Measurements from ENCODE around the gene PPHLN1. TPM values are rescaled to one million over a fixed set of nuclear protein-coding genes. Genes with fewer than 3 reads are reported as not detected.

Gene PPHLN1, protein sequence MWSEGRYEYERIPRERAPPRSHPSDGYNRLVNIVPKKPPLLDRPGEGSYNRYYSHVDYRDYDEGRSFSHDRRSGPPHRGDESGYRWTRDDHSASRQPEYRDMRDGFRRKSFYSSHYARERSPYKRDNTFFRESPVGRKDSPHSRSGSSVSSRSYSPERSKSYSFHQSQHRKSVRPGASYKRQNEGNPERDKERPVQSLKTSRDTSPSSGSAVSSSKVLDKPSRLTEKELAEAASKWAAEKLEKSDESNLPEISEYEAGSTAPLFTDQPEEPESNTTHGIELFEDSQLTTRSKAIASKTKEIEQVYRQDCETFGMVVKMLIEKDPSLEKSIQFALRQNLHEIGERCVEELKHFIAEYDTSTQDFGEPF
- 62.1 and 63.5 TPM in 2 replicates for total RNA-seq

DNA sequence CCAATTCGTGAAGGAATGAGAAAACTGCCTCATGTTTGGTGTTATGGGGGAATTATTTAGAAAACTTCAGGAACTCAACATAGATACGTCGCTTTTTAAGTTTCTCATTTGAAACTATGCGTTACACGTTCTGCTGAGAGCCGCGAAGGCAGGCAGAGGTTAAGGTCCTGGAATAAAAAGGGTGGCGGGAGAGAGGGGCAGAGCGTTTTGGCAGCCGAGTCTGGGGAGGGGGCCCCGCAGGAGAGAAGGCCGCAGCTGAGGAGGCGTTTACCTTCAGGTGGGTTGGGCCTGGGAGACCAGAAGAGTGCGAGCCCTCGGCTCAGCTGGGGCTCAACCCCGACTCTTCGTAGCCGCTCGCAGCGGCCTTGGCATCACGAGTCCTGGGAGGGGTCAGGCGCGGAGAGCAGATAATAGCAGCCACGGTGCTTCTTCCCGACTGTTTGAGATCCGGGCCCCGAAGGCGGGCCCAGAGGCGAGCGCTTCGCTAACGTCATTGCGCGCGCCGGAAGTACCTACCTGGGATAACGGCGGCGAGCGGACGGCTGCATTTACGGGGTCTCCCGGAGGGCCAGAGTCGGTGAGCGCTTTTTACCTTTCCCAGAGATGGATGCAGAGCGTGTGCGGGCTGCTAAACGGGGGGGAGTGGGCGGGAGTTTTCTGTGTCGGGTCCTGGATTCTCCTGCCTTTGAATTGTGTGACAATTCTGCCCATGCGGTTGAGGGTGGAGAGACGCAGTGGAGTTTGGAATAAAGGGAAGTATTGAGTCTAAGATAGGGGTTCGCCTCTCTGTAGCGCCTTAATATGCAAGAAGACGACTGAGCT, at the start of gene PPHLN1, which contains the start of gene ZCRB1:
PPHLN1 (plus strand) TSS at position 515 of the 822 bp plus-strand sequence. CDS start 9,736 bp downstream, outside the sequence.
ZCRB1 (minus strand) TSS at position 442 of the 822 bp plus-strand sequence. CDS start 1,992 bp downstream, outside the sequence.
- H3K27me3 ChIP-seq (ENCODE audit: control insufficient read depth, insufficient read depth, low read length) = no peaks in the 10 kb centered on the region
- H3K4me3 ChIP-seq (ENCODE audit: low read depth, low read length) = peak within 1 kb of the TSS; percentile 77
- TF ChIP-seq CTCF (IDR thresholded peaks at IDR 0.05; ENCODE audit: insufficient read depth, low read length, severe bottlenecking) = no peak
- H3K36me3 ChIP-seq (ENCODE audit: control insufficient read depth, insufficient read depth, low read length) = peaks cover 3% of the 10 kb centered on the region
- DNase-seq (ENCODE audit: low read depth) (peak; percentile 72), FAIRE-seq (no peak)

- FAIRE-seq = no peak
- Histone ChIP-seq H3K4me3 (ENCODE audit: low read depth, low read length) (no peak overlapping the region), H3K36me3 (ENCODE audit: control insufficient read depth, insufficient read depth, low read length) (no peaks in the 10 kb centered on the region), H3K27me3 (ENCODE audit: control insufficient read depth, insufficient read depth, low read length) (no peaks in the 10 kb centered on the region)
- no peak for DNase-seq (ENCODE audit: low read depth)
- no peak for TF ChIP-seq CTCF (IDR thresholded peaks at IDR 0.05; ENCODE audit: insufficient read depth, low read length, severe bottlenecking)
Observed at GRCh38 chr12:42277396-42278127, 48.4 kb upstream of the PPHLN1 start.

DNA sequence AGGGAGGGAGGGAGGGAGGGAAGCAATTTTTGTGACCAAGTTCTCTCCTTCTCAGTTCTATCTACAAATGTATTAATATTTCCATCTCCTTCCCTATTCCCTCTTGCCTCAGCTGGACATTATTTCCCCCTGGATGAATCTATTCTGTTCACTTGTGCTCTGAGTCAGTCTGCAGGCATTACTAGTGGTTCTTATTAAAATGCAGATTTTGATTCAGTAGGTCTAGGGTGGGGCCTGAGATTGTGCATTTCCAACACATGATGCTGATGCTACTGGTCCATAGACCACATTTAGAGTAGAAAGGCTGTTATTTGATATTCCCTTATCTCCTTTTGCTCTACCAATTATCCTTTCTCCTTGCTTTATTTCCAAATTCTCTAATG, 47.8 kb upstream of the PPHLN1 start:
- no peak overlapping the region for H3K4me3 ChIP-seq (ENCODE audit: low read depth, low read length)
- no peaks in the 10 kb centered on the region for H3K36me3 ChIP-seq (ENCODE audit: control insufficient read depth, insufficient read depth, low read length)
- DNase-seq (ENCODE audit: low read depth) = no peak
- no peak for TF ChIP-seq CTCF (IDR thresholded peaks at IDR 0.05; ENCODE audit: insufficient read depth, low read length, severe bottlenecking)
- FAIRE-seq = no peak
- H3K27me3 ChIP-seq (ENCODE audit: control insufficient read depth, insufficient read depth, low read length) = no peaks in the 10 kb centered on the region

- FAIRE-seq = no peak
- H3K27me3 ChIP-seq (ENCODE audit: control insufficient read depth, insufficient read depth, low read length) = no peaks in the 10 kb centered on the region
Observed at GRCh38 chr12:42281278-42281677, 44.7 kb upstream of the PPHLN1 start.

More at GRCh38 chr12:42281278-42281677, 44.7 kb upstream of the PPHLN1 start:
- no peak for TF ChIP-seq CTCF (IDR thresholded peaks at IDR 0.05; ENCODE audit: insufficient read depth, low read length, severe bottlenecking)
- Histone ChIP-seq H3K36me3 (ENCODE audit: control insufficient read depth, insufficient read depth, low read length) (no peaks in the 10 kb centered on the region), H3K4me3 (ENCODE audit: low read depth, low read length) (no peak overlapping the region)
- DNase-seq (ENCODE audit: low read depth) = no peak
